ENCODE measurements around the gene PPM1H.

- TF ChIP-seq POLR2A (IDR thresholded peaks at IDR 0.05) (no peak), CTCF (IDR thresholded peaks at IDR 0.05 in 4 of 5, conservative IDR thresholded peaks at IDR 0.05 in 1 of 5) (no peak)
Measured at GRCh38 chr12:62808166-62808879, 126.6 kb downstream of the PPM1H start.

Data from gastrocnemius medialis (tissue), 4 donors.